NB4 (cell line): ENCODE data around the gene CLEC16A.

Experiments used
- DNase-seq: peaks from one replicate; pipeline ENCODE4 v3.0.0; 2010; ENCODE audit warnings: low read depth
- H3K4me3 ChIP-seq: one replicate; pipeline ENCODE4 v1.5.1; 2011; ENCODE audit warnings: mild to moderate bottlenecking, low read depth, low read length, moderate library complexity
- MAX ChIP-seq: IDR thresholded peaks from 2 replicates; pipeline ENCODE4 v1.6.1; 2011; ENCODE audit warnings: low read depth, low read length
- MYC ChIP-seq: IDR thresholded peaks from 2 replicates; pipeline ENCODE4 v1.6.1; 2011; ENCODE audit warnings: low read depth, low read length
- POLR2A ChIP-seq: IDR thresholded peaks from 2 replicates; pipeline ENCODE4 v1.6.1; 2011; ENCODE audit warnings: mild to moderate bottlenecking; ENCODE audit not compliant: insufficient read length; ENCODE audit errors: extremely low read depth
- TF ChIP-seq, protein P1 (sequence below): IDR thresholded peaks from one replicate; pipeline ENCODE4 v1.5.1; 2012; ENCODE audit warnings: low read depth, low read length

Gene CLEC16A

GRCh38 chr16:10902999-10903398, 41.4 kb upstream of the CLEC16A start:
- H3K4me3 ChIP-seq = no peak overlapping the region
- TF ChIP-seq, protein P1, sequence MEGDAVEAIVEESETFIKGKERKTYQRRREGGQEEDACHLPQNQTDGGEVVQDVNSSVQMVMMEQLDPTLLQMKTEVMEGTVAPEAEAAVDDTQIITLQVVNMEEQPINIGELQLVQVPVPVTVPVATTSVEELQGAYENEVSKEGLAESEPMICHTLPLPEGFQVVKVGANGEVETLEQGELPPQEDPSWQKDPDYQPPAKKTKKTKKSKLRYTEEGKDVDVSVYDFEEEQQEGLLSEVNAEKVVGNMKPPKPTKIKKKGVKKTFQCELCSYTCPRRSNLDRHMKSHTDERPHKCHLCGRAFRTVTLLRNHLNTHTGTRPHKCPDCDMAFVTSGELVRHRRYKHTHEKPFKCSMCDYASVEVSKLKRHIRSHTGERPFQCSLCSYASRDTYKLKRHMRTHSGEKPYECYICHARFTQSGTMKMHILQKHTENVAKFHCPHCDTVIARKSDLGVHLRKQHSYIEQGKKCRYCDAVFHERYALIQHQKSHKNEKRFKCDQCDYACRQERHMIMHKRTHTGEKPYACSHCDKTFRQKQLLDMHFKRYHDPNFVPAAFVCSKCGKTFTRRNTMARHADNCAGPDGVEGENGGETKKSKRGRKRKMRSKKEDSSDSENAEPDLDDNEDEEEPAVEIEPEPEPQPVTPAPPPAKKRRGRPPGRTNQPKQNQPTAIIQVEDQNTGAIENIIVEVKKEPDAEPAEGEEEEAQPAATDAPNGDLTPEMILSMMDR = no peak
- TF ChIP-seq POLR2A = no peak
- TF ChIP-seq MAX = no peak
- no peak for TF ChIP-seq MYC
- no peak for DNase-seq

DNA sequence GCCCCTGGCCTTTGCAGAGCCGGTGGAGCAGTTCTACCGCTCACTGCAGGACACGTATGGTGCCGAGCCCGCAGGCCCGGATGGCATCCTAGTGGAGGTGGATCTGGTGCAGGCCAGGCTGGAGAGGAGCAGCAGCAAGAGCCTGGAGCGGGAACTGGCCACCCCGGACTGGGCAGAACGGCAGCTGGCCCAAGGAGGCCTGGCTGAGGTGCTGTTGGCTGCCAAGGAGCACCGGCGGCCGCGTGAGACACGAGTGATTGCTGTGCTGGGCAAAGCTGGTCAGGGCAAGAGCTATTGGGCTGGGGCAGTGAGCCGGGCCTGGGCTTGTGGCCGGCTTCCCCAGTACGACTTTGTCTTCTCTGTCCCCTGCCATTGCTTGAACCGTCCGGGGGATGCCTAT, 37.9 kb upstream of the CLEC16A start:
- no peak for DNase-seq

GRCh38 chr16:10906914-10907756, 37.2 kb upstream of the CLEC16A start:
- no peak overlapping the region for H3K4me3 ChIP-seq
- TF ChIP-seq POLR2A (no peak), MAX (no peak), MYC (no peak)
- TF ChIP-seq, protein P1 = no peak
- no peak for DNase-seq

More for the DNA sequence above, 37.9 kb upstream of the CLEC16A start:
- H3K4me3 ChIP-seq = no peak overlapping the region
- TF ChIP-seq MYC = no peak
- TF ChIP-seq, protein P1 = no peak
- no peak for TF ChIP-seq MAX
- no peak for TF ChIP-seq POLR2A

- H3K4me3 ChIP-seq = no peak overlapping the region
- TF ChIP-seq, protein P1 = no peak
Measured at GRCh38 chr16:10907757-10908045, 36.7 kb upstream of the CLEC16A start.

DNA sequence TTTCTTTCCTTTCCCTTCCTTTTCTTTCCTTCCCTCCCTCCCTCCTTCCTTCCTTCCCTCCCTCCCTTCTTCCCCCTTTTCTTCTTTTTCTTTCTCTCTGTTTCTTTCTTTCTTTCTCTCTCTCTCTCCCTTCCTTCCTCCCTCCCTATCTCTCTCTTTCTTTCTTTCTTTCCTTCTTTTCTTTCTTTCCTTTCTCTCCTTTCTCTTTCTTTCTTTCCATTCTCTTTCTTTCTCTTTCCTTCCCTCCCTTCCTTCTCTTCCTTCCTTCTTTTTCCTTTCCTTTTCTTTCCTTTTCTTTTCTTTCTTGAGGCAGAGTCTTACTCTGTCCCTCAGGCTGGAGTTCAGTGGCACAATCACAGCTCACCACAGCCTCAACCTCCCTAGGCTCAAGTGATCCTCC, 33.1 kb upstream of the CLEC16A start:
- TF ChIP-seq MAX (no peak), POLR2A (no peak), MYC (no peak)
- TF ChIP-seq, protein P1 = no peak

More at GRCh38 chr16:10907757-10908045, 36.7 kb upstream of the CLEC16A start:
- DNase-seq = no peak

More for the DNA sequence above, 33.1 kb upstream of the CLEC16A start:
- no peak for DNase-seq
- no peak overlapping the region for H3K4me3 ChIP-seq
